VCaP (cell line): ENCODE data around the gene RBMS3.
A peak's percentile ranks its signal among the peaks of the same experiment; 100 is the strongest.
"Not testable (repeated sequence)": the region's sequence is repeated elsewhere in the genome, so short reads cannot be mapped to it uniquely, and the experiment has no call there.

Experiments used
- H3K27ac ChIP-seq: fragments of 450-650 bp; 2 replicates; pipeline ENCODE4 v1.5.1; 2017
- CTCF ChIP-seq: fragments of 450-650 bp; conservative IDR thresholded peaks from 2 replicates; pipeline ENCODE4 v1.5.1; 2017; ENCODE audit warnings: mild to moderate bottlenecking, moderate library complexity

Gene RBMS3

GRCh38 chr3:29280404-29281093 lies at the start of gene RBMS3:
TSS of gene RBMS3 (plus strand) at chr3:29281071.
- peak within 1 kb of the TSS; percentile 53 for H3K27ac ChIP-seq
- peak; percentile 73 for TF ChIP-seq CTCF

- H3K27ac ChIP-seq = not testable (repeated sequence)
Measured at GRCh38 chr3:29233126-29233525, 47.7 kb upstream of the RBMS3 start.

GRCh38 chr3:29236146-29236840 lies 44.6 kb upstream of the RBMS3 start:
- TF ChIP-seq CTCF = no peak

GRCh38 chr3:29239376-29239775 lies 41.5 kb upstream of the RBMS3 start:
- TF ChIP-seq CTCF = no peak
- no peak overlapping the region for H3K27ac ChIP-seq

More at GRCh38 chr3:29236146-29236840, 44.6 kb upstream of the RBMS3 start:
- no peak overlapping the region for H3K27ac ChIP-seq

GRCh38 chr3:29240248-29240647 lies 40.6 kb upstream of the RBMS3 start:
- no peak for TF ChIP-seq CTCF
- no peak overlapping the region for H3K27ac ChIP-seq

GRCh38 chr3:29240887-29241286 lies 40.0 kb upstream of the RBMS3 start:
- TF ChIP-seq CTCF = no peak
- H3K27ac ChIP-seq = no peak overlapping the region

GRCh38 chr3:29241855-29242254 lies 39.0 kb upstream of the RBMS3 start:
- no peak for TF ChIP-seq CTCF
- no peak overlapping the region for H3K27ac ChIP-seq

GRCh38 chr3:29242296-29242695 lies 38.6 kb upstream of the RBMS3 start:
- H3K27ac ChIP-seq = no peak overlapping the region
- no peak for TF ChIP-seq CTCF
